Liver (tissue), 9 donors: Measurements from ENCODE around the gene TNFRSF13B. TPM values are rescaled to one million over a fixed set of nuclear protein-coding genes. Genes with fewer than 3 reads are reported as not detected.

Experiments used
- DNase-seq: peaks from one replicate; pipeline ENCODE4 v3.0.0-alpha.2; 2017; ENCODE audit warnings: low spot score
- H3K27ac ChIP-seq, 2 donors: one replicate each; pipeline ENCODE4 v1.7.0; 2013; ENCODE audit warnings: inconsistent platforms in 2 of 2, low read length in 2 of 2, control low read depth in 1 of 2, low read depth in 1 of 2, mild to moderate bottlenecking in 1 of 2
- H3K27me3 ChIP-seq, 4 donors: one replicate each; pipeline versions ENCODE4 v1.6.1 to v1.7.0; 2013; ENCODE audit warnings: low read length in 3 of 4, inconsistent platforms in 1 of 4, mild to moderate bottlenecking in 1 of 4, moderate library complexity in 1 of 4; ENCODE audit not compliant: control insufficient read depth in 4 of 4, insufficient read depth in 4 of 4
- H3K36me3 ChIP-seq, 4 donors: one replicate each; pipeline versions ENCODE4 v1.6.1 to v1.7.0; 2013; ENCODE audit warnings: low read length in 3 of 4, mild to moderate bottlenecking in 3 of 4, low read depth in 1 of 4, moderate library complexity in 1 of 4; ENCODE audit not compliant: control insufficient read depth in 4 of 4, insufficient read depth in 3 of 4
- H3K4me1 ChIP-seq, 4 donors: one replicate each; pipeline versions ENCODE4 v1.6.1 to v1.7.0; 2013; ENCODE audit warnings: low read length in 3 of 4, mild to moderate bottlenecking in 3 of 4, moderate library complexity in 1 of 4; ENCODE audit not compliant: control insufficient read depth in 4 of 4, insufficient read depth in 4 of 4
- H3K4me3 ChIP-seq, 3 donors: one replicate each; pipeline versions ENCODE4 v1.6.1 to v1.7.0; 2013; ENCODE audit warnings: low read length in 3 of 3, control low read depth in 1 of 3, low read depth in 1 of 3, mild to moderate bottlenecking in 1 of 3
- H3K9ac ChIP-seq, 2 donors: one replicate each; pipeline ENCODE4 v1.7.0; 2013; ENCODE audit warnings: low read length in 2 of 2, mild to moderate bottlenecking in 2 of 2, moderate library complexity in 2 of 2, control low read depth in 1 of 2, low read depth in 1 of 2
- H3K9me3 ChIP-seq, 4 donors: one replicate each; pipeline versions ENCODE4 v1.6.1 to v1.7.0; 2013; ENCODE audit warnings: low read length in 3 of 4; ENCODE audit not compliant: control insufficient read depth in 4 of 4
- EGR1 ChIP-seq, 2 donors: IDR thresholded peaks; 2 replicates each; pipeline ENCODE4 v1.6.1; 2016 to 2018; ENCODE audit warnings: antibody characterized with exemption in 2 of 2, low read depth in 2 of 2
- FOXA1 ChIP-seq: IDR thresholded peaks from 2 replicates; pipeline ENCODE4 v1.6.1; 2016; ENCODE audit warnings: antibody characterized with exemption
- GABPA ChIP-seq, 2 donors: IDR thresholded peaks in 1 of 2; conservative IDR thresholded peaks in 1 of 2; 2 replicates each; pipeline ENCODE4 v1.6.1; 2016; ENCODE audit warnings: antibody characterized with exemption in 2 of 2, mild to moderate bottlenecking in 1 of 2, moderate library complexity in 1 of 2
- HNF4A ChIP-seq, 2 donors: conservative IDR thresholded peaks; 2 replicates each; pipeline ENCODE4 v1.6.1; 2016; ENCODE audit warnings: antibody characterized with exemption in 2 of 2, mild to moderate bottlenecking in 2 of 2
- JUND ChIP-seq, 2 donors: IDR thresholded peaks; 2 replicates each; pipeline ENCODE4 v1.6.1; 2016; ENCODE audit warnings: antibody characterized with exemption in 2 of 2
- MAX ChIP-seq: IDR thresholded peaks from 2 replicates; pipeline ENCODE4 v1.6.1; 2016; ENCODE audit warnings: antibody characterized with exemption
- RAD21 ChIP-seq, 2 donors: IDR thresholded peaks; 2 replicates each; pipeline ENCODE4 v1.6.1; 2016; ENCODE audit warnings: antibody characterized with exemption in 2 of 2, mild to moderate bottlenecking in 2 of 2
- SP1 ChIP-seq: IDR thresholded peaks from 2 replicates; pipeline ENCODE4 v1.6.1; 2018; ENCODE audit warnings: antibody characterized with exemption, mild to moderate bottlenecking
- TAF1 ChIP-seq: conservative IDR thresholded peaks from 2 replicates; pipeline ENCODE4 v1.6.1; 2016; ENCODE audit warnings: antibody characterized with exemption, mild to moderate bottlenecking
- YY1 ChIP-seq: IDR thresholded peaks from 2 replicates; pipeline ENCODE4 v1.6.1; 2016; ENCODE audit warnings: antibody characterized with exemption, mild to moderate bottlenecking
- WGBS: extraction: QIAGEN DNeasy Blood & Tissue Kit; methylation state at CpG from one replicate; pipeline ENCODE4 v1.1.7; 2013; 5-methylcytosine and 5-hydroxymethylcytosine counted together
- polyA plus RNA-seq, 2 donors: library from polyadenylated mRNA; stranded (reverse) in 1 of 2; unstranded in 1 of 2; fragments of 200-250 nt in 1 of 2; fragments of >200 nt in 1 of 2; fragmentation: Nextera tagmentation in 1 of 2; extraction: Ambion mirVana in 1 of 2; gene quantifications; one replicate each; pipeline versions ENCODE4 v1.2.1 to v1.2.3, GENCODE V29; 2013 to 2015
- total RNA-seq, 2 donors: library from RNA; depleted of rRNA; stranded (reverse); fragments of >200 nt; gene quantifications; one replicate each; pipeline ENCODE4 v1.2.3, GENCODE V29; 2014
- TF ChIP-seq, protein P1 (sequence below): IDR thresholded peaks from 2 replicates; pipeline ENCODE4 v1.6.1; 2016; ENCODE audit warnings: antibody characterized with exemption
- TF ChIP-seq, protein P2 (sequence below): IDR thresholded peaks from 2 replicates; pipeline ENCODE4 v1.6.1; 2016; ENCODE audit warnings: antibody characterized with exemption, mild to moderate bottlenecking
- TF ChIP-seq, protein P3 (sequence below): IDR thresholded peaks from 2 replicates; pipeline ENCODE4 v1.6.1; 2016; ENCODE audit warnings: antibody characterized with exemption
- donor health status: healthy.
- donor health status: healthy.
- donor health status: healthy.
- donor health status: healthy.
- donor health status: healthy.

Gene TNFRSF13B
- total and polyA plus RNA-seq, 4 donors, result 0.17 to 0.26 TPM; not detected in 2

DNA sequence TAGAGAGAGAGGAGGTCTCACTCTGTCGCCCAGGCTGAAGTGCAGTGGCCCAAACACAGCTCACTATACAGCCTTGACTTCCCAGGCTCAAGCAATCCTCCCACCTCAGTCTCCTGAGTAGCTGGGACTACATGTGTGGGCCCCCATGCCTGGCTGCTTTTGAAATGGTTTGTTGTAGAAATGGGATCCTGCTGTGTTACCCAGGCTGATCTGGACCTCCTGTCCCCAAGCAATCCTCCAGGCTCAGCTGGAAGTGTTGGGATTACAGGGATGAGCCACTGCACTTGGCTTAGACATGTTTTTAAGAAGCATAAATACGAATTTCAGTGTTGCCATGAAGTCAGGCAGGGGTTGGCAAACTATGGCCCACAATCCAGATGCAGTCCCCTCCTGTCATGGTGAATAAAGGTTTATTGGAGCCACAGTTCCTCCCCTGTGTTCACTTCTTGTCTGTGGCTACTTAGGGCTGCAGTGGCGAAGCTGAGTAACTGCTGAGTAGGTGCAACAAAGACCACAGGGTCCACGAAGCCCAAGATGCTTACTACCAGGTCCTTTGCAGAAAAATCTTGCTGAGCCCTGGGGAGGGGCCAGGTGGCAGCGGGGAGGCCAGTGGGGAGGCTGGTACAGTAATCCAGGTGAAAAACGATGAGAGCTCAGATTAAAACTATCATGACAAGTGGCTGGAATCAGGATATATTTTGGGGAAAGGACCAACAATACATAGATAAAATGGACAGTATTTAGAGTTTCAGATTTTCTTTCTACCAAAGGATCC is 35.2 kb downstream of the TNFRSF13B start:
- 66% methylated on average over 6 of the region's 6 CpGs for WGBS
- H3K9ac ChIP-seq, result no peak overlapping the region
- no peaks in the 10 kb centered on the region for H3K4me1 ChIP-seq
- no peak overlapping the region for H3K4me3 ChIP-seq
- no peaks in the 10 kb centered on the region for H3K9me3 ChIP-seq
- TF ChIP-seq GABPA (IDR thresholded peaks at IDR 0.05 in 1 of 2, conservative IDR thresholded peaks at IDR 0.05 in 1 of 2), result no peak
- no peak for TF ChIP-seq RAD21 (IDR thresholded peaks at IDR 0.05)
- no peak for TF ChIP-seq TAF1
- TF ChIP-seq HNF4A (conservative IDR thresholded peaks at IDR 0.05), result no peak
- TF ChIP-seq JUND (IDR thresholded peaks at IDR 0.05), result no peak
- H3K36me3 ChIP-seq, result no peaks in the 10 kb centered on the region
- peaks cover 0 to 2% (median 0%) of the 10 kb centered on the region in 4 donors for H3K27me3 ChIP-seq
- no peak for DNase-seq
- H3K27ac ChIP-seq, result no peak overlapping the region

GRCh38 chr17:16935786-16936185 is 36.1 kb downstream of the TNFRSF13B start:
- Histone ChIP-seq H3K4me3 (no peak overlapping the region), H3K9ac (no peak overlapping the region), H3K4me1 (no peaks in the 10 kb centered on the region), H3K36me3 (no peaks in the 10 kb centered on the region), H3K27ac (no peak overlapping the region), H3K9me3 (no peaks in the 10 kb centered on the region), H3K27me3 (peaks cover 0 to 2% (median 0%) of the 10 kb centered on the region in 4 donors)
- no peak for TF ChIP-seq YY1
- TF ChIP-seq, protein P1, sequence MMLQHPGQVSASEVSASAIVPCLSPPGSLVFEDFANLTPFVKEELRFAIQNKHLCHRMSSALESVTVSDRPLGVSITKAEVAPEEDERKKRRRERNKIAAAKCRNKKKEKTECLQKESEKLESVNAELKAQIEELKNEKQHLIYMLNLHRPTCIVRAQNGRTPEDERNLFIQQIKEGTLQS, result no peak
- no peak for TF ChIP-seq MAX
- TF ChIP-seq EGR1 (IDR thresholded peaks at IDR 0.05; ENCODE audit: low read depth in 2 of 2), result no peak
- TF ChIP-seq RAD21 (IDR thresholded peaks at IDR 0.05), result no peak
- no peak for TF ChIP-seq SP1
- TF ChIP-seq FOXA1, result no peak
- TF ChIP-seq GABPA (IDR thresholded peaks at IDR 0.05 in 1 of 2, conservative IDR thresholded peaks at IDR 0.05 in 1 of 2), result no peak
- TF ChIP-seq, protein P2, sequence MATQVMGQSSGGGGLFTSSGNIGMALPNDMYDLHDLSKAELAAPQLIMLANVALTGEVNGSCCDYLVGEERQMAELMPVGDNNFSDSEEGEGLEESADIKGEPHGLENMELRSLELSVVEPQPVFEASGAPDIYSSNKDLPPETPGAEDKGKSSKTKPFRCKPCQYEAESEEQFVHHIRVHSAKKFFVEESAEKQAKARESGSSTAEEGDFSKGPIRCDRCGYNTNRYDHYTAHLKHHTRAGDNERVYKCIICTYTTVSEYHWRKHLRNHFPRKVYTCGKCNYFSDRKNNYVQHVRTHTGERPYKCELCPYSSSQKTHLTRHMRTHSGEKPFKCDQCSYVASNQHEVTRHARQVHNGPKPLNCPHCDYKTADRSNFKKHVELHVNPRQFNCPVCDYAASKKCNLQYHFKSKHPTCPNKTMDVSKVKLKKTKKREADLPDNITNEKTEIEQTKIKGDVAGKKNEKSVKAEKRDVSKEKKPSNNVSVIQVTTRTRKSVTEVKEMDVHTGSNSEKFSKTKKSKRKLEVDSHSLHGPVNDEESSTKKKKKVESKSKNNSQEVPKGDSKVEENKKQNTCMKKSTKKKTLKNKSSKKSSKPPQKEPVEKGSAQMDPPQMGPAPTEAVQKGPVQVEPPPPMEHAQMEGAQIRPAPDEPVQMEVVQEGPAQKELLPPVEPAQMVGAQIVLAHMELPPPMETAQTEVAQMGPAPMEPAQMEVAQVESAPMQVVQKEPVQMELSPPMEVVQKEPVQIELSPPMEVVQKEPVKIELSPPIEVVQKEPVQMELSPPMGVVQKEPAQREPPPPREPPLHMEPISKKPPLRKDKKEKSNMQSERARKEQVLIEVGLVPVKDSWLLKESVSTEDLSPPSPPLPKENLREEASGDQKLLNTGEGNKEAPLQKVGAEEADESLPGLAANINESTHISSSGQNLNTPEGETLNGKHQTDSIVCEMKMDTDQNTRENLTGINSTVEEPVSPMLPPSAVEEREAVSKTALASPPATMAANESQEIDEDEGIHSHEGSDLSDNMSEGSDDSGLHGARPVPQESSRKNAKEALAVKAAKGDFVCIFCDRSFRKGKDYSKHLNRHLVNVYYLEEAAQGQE, result no peak
- DNase-seq, result no peak
- WGBS, result 95% methylated on average over 5 of the region's 5 CpGs

DNA sequence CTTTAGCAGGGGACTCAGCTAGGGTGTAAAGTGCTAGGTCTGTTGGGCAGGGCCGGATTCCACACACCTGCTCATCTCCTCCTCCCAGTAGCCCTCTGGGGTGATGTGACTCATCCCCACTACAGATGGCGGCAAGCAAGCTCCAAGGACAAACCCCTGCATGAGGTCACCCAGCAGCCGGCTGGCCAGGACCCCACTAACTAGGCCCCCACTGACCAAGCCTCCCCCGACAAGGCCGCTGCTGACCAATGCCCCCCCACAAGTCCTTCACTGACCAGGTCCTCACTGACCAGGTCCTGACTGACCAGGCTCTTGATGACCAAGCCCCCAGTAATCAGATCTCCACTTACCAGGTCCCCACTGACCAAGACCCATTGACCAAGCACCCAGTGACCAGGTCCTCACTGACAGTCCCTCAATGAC is 36.7 kb downstream of the TNFRSF13B start:
- no peak for TF ChIP-seq MAX
- no peak for TF ChIP-seq RAD21 (IDR thresholded peaks at IDR 0.05)
- no peak for TF ChIP-seq FOXA1
- no peak for TF ChIP-seq YY1
- TF ChIP-seq, protein P3, sequence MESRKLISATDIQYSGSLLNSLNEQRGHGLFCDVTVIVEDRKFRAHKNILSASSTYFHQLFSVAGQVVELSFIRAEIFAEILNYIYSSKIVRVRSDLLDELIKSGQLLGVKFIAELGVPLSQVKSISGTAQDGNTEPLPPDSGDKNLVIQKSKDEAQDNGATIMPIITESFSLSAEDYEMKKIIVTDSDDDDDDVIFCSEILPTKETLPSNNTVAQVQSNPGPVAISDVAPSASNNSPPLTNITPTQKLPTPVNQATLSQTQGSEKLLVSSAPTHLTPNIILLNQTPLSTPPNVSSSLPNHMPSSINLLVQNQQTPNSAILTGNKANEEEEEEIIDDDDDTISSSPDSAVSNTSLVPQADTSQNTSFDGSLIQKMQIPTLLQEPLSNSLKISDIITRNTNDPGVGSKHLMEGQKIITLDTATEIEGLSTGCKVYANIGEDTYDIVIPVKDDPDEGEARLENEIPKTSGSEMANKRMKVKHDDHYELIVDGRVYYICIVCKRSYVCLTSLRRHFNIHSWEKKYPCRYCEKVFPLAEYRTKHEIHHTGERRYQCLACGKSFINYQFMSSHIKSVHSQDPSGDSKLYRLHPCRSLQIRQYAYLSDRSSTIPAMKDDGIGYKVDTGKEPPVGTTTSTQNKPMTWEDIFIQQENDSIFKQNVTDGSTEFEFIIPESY, result no peak
- no peak for TF ChIP-seq HNF4A (conservative IDR thresholded peaks at IDR 0.05)
- WGBS, result 81% methylated on average over 5 of the region's 5 CpGs

More for the DNA sequence above, 36.7 kb downstream of the TNFRSF13B start:
- Histone ChIP-seq H3K27me3 (no peaks in the 10 kb centered on the region), H3K9me3 (no peaks in the 10 kb centered on the region), H3K4me3 (no peak overlapping the region), H3K4me1 (no peaks in the 10 kb centered on the region), H3K27ac (no peak overlapping the region), H3K9ac (no peak overlapping the region), H3K36me3 (no peaks in the 10 kb centered on the region)
- no peak for DNase-seq
